Activated T-helper 9 cell treated with anti-CD3 and anti-CD28 coated beads, Interleukin-2, amount 50 U/mL, for 16 hours (primary cell): ENCODE results near the gene TRIO.

Experiments used
- DNase-seq: peaks from one replicate; pipeline ENCODE4 v3.0.0-alpha.2; 2020; ENCODE audit warnings: low read depth

Gene TRIO

DNA sequence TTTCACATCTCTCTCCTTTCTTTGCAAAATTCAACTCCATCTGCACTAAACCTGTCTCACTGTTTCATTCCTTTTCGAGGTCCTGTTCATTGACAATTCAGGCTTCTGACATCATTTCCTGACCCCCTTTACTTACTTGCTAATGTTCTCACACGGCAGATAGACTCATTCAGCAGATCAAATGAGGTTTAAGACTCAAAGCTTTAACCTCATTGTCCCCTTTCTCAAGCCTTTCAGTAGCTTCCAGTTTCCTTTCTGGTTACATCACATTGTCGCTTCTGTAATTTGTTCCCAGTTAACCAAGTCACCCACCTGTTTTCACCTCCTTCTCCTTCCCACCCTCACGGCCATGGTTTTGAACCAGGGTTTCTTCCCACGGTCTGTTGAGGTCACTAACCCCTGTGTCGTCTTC, 295.1 kb downstream of the TRIO start:
- no peak for DNase-seq

DNA sequence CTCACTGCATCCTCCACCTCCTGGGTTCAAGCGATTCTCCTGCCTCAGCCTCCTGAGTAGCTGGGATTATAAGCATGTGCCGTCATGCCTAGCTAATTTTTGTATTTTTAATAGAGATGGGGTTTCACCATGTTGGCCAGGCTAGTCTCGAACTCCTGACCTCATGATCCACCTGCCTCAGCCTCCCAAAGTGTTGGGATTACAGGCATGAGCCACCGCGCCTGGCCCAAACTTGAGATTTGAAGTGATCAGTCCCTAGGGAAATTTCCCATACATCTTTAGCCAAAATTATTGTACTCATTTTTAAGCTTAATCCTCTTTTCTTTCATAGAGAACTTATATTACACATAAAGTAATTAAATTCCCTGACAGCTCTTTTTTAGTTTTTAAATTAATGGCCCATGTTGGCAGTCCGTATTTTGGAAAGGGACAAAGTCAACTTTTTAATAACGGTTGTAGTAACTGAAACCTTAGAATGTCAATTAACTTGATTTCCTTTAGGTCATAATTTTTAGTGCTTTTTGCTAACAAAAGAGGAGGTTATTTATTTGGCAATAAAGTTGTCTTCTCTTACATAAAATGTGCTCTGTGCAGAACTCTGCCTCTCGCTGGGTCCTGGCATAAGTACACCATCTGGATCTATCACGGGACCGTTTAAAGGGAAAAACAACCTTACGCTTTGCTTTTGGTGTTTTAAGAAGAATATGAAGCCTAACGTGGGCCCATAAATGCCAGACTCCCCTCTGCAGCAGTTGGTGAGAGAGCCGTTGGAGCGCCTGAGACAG, 296.1 kb downstream of the TRIO start:
- no peak for DNase-seq

DNA sequence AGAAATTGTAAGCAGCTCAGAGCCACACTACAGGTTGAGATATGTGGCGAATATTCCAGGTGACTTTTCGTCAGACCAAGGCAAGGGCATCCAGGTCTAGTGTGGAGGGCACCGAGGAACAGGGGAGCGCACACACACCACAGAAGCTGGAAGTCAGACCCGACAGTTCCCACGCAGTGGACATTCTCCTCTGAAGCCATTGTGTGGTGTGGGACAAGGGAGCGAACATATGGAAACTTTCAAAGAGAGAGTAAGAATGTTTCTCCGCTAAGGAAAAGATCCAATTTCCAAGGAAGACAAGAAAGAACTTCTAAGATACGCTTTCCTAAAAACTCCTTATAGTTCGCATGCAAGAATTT, 297.1 kb downstream of the TRIO start:
- no peak for DNase-seq

DNA sequence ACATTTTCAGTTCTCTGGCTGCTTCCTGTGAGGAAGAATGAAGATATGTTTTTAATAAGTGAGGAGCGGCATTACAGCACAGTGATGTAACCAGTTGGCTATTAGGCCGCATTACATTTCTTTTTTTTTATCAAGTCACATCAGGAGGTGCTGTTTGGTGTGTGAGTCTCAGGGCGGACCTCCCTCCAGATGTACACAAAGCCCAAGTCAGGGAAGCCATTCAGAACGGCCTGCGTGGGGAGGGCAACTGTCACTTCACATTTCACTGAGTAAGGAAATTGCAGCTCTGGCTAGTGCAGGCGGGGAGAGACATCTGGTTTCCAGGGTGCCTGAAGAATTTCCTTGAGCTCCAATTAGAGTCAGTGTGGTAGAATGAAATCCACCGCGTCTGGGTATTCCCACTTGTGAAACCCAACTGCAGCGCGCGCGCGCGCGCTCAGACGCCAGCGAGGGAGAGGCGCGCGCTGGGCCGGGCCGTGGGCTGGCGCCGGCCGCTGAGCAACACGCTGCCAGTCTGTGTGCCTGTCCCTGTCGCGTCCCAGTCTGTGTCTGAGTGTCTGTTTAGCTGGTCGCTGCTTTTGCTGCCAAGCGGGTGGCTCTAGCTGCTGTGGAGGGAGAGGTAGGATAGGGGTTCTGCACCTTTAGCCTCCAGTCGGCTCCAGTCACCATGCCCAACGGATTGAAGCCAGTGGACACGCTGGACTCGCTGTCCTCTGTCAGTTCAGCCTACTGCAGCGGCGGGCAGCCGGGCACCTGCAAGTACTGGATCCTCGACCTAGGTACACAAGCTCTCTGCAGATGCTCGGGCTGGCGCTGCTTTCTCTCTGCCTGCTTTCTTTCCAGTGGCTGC, 297.7 kb downstream of the TRIO start:
- no peak for DNase-seq

DNA sequence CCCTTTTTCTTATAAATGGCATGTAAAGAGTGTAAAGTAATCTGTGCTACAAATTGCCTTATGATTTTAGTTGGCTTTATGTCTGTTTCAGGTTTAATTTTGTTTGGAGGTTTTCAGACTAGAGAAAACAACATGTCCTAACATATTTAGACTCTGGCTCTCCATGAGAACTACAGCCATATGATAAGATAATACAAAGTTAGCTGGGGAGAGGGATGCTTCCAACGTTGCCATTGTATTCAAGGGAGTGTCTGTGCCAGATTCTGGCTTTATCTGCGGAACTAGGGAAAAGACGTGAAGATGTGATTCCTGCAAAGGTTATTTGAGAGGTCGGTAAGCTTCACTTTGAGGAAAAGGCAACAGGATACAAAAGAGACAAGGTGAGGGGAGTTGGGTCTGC, 298.5 kb downstream of the TRIO start:
- no peak for DNase-seq

DNA sequence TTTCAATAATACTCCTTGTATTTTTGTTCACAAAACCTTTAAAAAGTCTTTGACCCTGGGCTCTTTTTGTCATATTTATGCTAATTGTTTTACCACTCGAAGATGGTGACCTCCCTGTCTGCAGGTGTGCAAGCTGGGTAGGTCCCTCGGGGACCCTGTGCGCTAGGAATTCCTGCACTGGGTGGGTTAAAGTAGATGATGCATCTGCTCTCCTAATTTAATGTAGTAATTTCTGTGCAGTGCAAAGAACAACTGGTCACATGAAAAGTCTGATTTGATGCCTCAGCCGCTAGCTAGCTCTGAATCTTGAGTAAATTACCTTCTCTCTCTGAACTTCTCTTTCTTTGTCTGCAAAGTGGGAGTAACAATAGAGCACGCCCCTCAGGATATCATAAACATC, 299.4 kb downstream of the TRIO start:
- no peak for DNase-seq

DNA sequence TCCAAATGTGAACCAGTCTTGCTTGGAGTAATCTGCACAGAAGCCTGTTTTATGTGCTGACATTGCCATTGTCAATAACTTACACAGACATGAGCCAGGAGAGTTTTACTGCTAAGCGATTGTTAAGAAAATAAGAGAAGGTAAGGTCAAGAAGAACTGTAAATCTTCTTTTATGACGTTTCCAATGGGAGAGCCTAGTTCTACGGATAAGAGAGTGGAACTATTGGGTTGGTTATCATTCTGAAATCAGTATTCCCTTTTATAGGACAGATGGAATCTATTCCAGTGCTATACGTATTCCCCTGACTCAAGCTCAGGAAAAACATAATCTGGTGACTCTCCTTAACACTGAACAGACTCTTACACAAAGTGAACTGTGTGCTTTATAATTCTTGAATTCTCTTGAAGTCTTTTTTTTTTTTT, 300.5 kb downstream of the TRIO start:
- DNase-seq = no peak

DNA sequence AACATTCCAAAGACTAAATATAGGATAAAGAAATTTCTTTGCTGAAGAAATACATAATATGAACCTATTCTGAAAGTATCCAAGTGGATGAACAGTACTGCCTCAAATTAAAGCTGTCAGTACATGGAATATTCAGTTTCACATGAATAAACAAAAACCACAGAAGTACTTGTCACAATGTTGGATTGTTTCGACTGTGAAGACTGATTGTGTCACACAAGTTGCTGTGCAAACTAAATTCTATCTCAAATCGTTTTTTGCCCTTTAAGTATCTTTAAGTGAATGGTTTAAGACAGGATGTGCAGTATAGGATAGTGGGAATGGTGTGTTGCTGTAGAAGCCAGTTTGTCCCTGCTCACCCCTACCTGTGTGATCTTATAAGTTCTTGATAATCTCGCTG, 301.0 kb downstream of the TRIO start:
- DNase-seq = no peak

DNA sequence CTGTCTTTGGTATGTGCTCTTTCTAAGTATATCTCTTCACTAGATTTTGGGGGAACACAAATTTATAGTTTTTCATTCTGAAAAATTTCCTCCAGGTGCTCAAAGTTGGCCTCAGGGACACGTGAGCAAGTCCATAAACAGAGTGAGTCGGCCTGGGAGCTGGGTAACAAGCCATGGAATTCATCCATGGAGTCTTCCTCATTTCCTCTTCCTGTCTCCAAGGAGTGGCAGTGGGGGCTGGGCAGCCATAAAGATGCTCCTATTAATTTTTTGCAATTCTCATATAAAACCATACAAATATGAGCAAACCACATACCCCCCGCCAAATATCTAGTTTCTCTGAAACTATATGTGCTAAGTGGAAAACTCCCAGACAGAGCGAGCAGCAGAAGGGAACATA, 301.9 kb downstream of the TRIO start:
- DNase-seq = no peak

DNA sequence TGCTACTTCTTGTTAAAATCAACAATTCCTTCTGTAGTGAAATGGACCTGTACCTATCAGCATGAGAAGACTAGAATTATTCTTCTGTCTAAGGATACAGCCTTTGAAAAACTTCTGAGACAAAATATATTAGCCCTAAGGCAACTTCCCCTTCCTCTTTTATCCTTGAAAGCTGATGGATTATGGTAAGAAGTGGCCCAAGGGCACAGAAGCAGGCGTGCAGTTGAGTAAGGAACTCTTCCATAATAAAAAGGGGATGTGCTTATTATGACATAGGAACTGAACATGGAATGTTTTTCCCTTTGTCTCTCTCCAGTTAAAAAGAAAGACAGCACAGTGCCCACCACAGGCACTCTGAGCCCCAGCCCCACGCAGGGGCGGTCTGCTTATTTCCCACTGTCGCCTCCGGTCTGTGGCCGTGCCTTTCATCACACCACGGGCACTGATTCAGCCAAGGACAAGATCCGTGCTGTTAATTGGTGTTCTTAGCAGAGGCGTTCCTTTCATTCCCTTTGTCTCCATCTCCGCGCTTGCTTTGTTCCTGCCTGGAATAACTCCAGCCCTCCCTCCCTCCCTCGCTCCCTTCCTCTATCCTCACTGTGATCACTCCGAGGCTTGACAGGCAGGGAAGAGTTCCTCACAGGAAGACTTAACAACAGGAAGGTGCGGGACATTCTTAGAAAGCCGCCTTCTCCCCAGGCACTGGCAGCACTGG, 302.6 kb downstream of the TRIO start:
- DNase-seq = no peak

DNA sequence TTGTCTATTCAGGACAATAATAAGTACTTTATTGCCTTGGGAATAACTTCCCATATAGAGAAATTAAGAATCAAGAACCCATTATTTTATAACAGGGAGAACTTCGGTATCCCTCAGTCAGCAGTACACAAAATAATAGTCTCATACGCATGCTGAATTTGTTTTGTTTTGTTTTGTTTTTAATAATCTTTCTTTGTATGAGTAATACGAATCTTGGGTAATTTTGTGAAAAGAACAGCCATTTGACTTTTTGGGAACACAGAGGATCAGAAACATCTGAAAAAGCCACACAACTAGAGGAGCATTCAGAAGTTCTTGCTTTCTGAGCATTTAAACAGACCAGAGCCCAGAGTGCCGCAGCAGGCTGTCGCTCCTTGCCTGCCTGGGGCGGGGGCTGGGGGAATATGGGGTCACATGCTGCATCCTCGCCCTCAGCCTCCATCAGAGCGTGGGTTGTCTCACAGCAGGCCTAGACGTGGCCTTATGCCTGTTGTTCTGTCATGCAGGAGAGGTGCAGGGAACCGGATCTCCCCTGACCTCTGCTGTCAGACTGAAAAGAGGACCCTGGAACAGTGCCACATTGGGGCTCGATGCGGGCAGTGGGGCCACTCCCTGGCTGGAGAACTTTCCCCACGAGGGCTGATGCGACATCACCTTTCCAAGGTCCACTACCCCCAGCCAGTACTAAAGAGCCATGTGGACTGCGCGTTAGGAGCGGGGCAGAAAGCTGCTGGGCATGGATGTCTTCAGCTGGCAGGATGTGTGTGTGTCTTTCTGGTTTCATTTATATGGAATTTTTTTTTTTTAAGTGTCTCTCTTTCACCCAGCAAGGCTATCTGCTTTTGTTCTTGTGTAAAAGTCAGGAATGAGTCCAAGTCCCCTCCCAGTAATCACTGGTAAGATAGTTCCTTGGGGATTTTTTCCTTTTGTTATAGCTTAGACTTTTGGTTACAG, 305.1 kb downstream of the TRIO start:
- no peak for DNase-seq

DNA sequence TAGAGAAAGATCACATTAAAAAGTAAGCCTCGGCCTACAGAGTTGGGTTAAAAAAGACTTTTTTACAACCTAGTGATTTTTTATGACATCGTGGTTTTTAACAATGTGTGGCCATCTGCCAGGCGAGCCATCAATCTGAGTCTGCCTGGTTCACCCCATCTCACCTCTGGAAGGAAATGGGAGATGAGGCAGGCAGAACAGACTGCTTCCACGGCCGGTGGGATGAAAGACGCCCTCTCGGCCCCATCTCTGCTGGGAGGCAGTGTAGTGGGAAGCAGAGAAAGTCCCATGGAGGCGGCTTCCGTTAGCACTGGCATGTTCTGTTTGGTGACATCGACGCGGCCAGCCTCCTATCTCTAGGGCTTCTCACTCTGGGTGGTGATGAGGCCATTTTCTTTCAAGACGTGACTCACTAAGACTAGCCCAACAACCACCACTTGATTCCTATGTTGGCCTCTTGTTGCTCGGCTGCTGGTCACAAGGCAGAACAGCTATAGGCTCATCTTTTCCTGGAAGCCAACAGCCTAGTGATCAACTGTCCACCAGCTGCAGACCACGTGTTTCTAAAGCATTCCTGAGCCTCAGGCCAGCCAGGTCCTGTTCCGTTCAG, 306.0 kb downstream of the TRIO start:
- no peak for DNase-seq

DNA sequence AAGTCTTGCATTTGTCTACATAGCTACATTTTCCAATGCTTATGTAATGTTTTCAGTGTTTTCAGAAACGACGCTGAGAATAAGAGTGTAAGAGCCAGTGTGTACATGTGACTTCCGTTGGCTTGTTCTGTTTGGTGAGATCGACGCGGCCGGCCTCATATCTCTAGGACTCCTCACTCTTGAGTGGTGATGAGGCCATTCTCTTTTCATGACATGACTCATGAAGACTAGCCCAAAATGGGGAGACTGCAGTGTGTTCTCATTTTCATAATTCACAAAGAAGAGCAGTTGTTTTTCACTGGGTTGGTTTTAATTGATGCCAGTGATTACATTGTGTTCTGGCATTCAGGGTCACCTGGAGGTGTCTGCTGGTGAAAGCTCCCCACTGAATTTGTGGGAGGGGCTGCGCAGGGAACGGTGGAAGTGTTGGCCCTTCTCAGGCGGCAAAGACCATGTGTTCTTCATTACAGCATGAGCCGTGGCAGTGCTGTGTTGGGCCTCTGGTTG, 306.9 kb downstream of the TRIO start:
- no peak for DNase-seq

DNA sequence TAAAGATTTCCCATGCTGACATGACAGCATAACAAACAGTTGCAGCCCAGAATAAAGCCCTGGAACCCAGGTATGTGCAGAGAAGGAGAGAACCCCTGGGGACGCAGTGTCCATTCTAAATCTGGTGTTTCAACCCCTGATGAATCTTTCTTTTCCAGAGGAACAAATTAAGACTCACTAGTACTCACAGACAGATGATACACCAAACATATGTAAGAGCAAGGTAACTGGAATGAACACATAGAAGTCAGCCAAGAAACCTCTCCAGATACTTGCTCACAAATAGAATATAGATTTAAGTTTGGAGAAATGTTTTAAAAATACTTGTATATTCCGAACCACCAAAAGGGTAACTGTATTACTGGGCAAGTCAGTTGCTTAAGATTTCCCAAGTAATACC, 307.6 kb downstream of the TRIO start:
- no peak for DNase-seq

DNA sequence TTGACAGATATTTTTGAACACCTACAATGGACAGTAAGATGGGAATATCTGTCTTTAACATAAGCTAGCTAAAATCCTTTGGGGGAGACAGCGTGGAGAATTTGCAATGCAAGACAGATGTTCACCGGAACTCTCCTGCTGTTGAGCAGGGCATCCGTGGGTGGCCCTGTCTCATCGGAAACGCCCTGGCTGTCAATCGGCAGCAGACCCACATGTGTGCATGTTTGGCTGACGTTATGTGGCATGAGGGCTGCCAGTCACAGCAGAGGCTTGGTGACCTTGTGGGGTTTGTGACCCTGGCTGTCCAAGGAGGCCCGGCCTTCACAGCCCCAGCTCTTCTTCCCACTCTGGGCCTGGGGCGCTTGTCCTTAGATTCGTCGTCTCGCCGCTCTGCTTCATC, 308.7 kb downstream of the TRIO start:
- no peak for DNase-seq

DNA sequence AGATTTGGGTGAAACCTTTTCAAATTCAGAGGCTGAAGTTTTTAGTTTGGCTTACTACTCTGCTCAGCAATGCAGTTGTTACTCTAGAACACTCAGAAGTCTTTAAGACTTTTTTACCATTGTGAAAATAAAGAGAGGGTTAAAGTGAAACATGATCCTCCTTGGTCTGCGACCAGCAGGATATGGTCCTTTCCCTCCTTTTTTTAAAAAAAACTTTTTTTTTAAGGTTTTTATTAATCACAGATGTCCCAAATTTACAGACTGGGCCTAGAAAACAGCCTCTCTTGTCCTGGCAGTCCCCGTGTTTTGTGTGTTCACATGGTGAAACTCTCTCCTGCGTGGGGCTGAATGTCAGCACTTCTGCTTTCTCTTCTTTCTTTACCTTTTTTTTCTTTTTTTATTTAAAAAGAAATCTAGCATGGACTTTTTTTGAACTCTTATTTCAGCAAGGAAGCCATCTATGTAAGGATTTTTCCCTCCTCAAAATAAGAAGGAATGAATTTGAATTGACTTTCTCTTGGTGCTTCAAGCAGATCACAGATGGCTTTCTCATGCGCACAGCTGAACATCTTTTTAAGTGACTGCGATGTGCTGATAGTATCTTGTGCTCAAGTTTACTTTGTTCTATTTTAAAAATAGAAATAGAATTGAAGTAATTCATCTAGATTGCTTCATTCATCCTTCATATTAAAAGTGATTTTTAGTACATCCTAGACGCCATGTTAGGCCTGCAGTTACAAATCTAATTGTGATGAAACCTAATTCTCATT, 309.7 kb downstream of the TRIO start:
- DNase-seq = no peak

DNA sequence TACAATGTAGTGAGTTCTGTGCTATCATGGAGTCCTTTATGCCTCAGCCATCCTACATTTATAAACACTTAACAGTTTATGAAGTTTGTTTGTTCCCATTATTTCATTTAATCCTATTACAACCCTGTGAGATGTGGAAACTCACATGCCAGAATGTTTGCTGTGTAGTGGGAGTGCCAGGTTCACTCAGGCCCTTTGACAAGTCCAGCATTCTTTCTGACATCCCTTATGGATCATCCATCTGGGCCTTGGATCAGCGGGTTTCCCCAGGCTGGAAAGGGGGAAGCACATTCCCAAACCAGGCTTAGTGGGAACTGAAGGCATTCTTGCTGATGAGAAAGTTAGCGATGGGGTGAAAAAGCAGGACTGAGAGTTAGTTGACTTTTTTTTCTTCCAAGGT, 310.3 kb downstream of the TRIO start:
- DNase-seq = no peak

DNA sequence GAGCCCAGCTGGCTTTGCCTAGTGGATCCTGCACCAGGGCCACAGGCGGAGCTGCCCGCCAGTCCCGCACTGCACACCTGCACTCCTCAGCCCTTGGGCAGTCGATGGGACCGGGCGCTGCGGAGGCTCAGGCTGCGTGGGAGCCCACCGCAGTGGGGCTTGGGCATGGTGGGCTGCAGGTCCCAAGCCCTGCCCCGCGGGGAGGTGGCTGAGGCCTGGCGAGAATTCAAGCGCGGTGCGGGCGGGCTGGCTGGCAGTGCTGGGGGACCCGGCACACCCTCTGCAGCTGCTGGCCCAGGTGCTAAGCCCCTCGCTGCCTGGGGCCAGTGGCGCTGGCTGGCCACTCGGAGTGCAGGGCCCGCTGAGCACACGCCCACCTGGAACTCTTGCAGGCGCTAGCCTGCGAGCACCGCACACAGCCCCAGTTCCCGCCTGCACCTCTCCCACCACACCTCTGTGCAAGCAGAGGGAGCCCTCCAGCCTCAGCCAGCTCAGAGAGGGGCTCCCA, 312.7 kb downstream of the TRIO start:
- DNase-seq = no peak

DNA sequence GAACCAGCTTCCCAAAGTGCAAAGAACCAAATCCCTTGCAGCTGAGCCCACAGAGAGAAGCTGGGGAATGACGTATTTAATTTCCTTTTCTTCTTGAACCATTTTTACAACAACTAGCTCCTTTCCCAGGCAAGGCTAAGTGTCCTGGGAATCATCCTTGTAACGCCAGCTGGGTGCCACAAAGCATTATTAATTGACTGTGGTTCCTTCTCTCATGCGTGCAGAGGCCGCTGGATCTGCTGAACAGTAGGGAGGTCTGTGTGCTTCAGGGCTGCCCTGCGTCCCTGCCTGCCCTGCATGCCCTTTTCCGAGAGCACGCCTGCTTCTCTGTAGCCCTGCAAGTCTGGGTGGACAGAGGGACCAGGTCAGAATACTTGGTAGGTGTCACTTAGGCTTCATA, 314.3 kb downstream of the TRIO start:
- DNase-seq = no peak

DNA sequence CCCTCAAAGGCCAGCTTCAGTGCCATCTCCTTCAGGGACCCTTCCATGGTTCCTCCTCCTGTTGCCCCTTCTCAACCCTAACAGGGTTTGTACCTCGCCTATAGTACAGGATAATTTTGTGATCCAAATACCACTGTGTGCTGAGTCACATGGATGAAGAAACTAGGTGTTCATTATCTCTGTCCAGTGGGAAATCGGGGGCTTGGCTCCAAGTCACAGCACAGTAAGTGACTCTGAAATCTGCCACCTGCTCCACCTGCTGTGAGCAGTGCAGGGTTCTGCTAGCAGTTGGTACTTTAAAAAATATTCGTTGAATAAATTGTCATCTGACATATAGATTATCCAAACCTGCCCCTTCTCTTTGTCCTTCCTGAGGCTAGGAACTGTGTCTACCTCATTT, 315.3 kb downstream of the TRIO start:
- no peak for DNase-seq
